Measurements from ENCODE around the gene CEP128.
"Not testable (repeated sequence)": the region's sequence is repeated elsewhere in the genome, so short reads cannot be mapped to it uniquely, and the experiment has no call there.

The CEP128 gene

GRCh38 chr14:80951491-80951890 is 10.0 kb upstream of the CEP128 start:
- no peak for DNase-seq

GRCh38 chr14:80948291-80948690 is 6.8 kb upstream of the CEP128 start:
- no peak for DNase-seq

- DNase-seq: no peak
These were observed 5.3 kb upstream of the CEP128 start for GRCh38 chr14:80946797-80947196.

GRCh38 chr14:80946187-80946586 is 4.6 kb upstream of the CEP128 start:
- no peak for DNase-seq

- DNase-seq: no peak
These were observed 3.5 kb upstream of the CEP128 start for GRCh38 chr14:80944861-80945617.

GRCh38 chr14:80942191-80942600 is 658 bp upstream of the CEP128 start:
- peak; percentile 13 for DNase-seq

GRCh38 chr14:80940146-80940545 is 1.4 kb downstream of the CEP128 start:
- DNase-seq: no peak

GRCh38 chr14:80933686-80934085 is 7.9 kb downstream of the CEP128 start:
- DNase-seq: no peak

GRCh38 chr14:80933282-80933681 is 8.3 kb downstream of the CEP128 start:
- no peak for DNase-seq

- DNase-seq: peak; percentile 87
These were observed 10.6 kb downstream of the CEP128 start for GRCh38 chr14:80930836-80931389.

GRCh38 chr14:80930095-80930494 is 11.4 kb downstream of the CEP128 start:
- DNase-seq: no peak

GRCh38 chr14:80927083-80927989 is 14.2 kb downstream of the CEP128 start:
- DNase-seq: no peak

- no peak for DNase-seq
These were observed 15.0 kb downstream of the CEP128 start for GRCh38 chr14:80926397-80927082.

- DNase-seq: no peak
These were observed 17.0 kb downstream of the CEP128 start for GRCh38 chr14:80924365-80925103.

GRCh38 chr14:80923368-80923767 is 18.2 kb downstream of the CEP128 start:
- no peak for DNase-seq

GRCh38 chr14:80919622-80920021 is 21.9 kb downstream of the CEP128 start:
- no peak for DNase-seq

GRCh38 chr14:80912013-80912412 is 29.5 kb downstream of the CEP128 start:
- DNase-seq: not testable (repeated sequence)

GRCh38 chr14:80906946-80907345 is 34.6 kb downstream of the CEP128 start:
- no peak for DNase-seq

- no peak for DNase-seq
These were observed 35.2 kb downstream of the CEP128 start for GRCh38 chr14:80906336-80906735.

GRCh38 chr14:80902608-80903007 is 38.9 kb downstream of the CEP128 start:
- DNase-seq: no peak

GRCh38 chr14:80901822-80902221 is 39.7 kb downstream of the CEP128 start:
- no peak for DNase-seq

GRCh38 chr14:80901260-80901659 is 40.3 kb downstream of the CEP128 start:
- DNase-seq: no peak
